T-cell (primary cell): Measurements from ENCODE around the gene CHPT1. TPM values are rescaled to one million over a fixed set of nuclear protein-coding genes. Genes with fewer than 3 reads are reported as not detected.

Experiments used
- ATAC-seq, 4 experiments: fragments of 200-7000 bp in 3 of 4; fragments of 150-1000 bp in 1 of 4; cut with Tn5 transposase; replicated peaks in 1 of 4; 1 replicate in 3 of 4; 2 replicates in 1 of 4; pipeline ENCODE4 v1.10.0; 2021; ENCODE audit warnings: moderate library complexity in 3 of 4, mild to moderate bottlenecking in 2 of 4, moderate number of reproducible peaks in 1 of 4
- CTCF ChIA-PET, 2 donors: fragments of 300-600 bp; sonication (Branson Sonifier 250); formaldehyde crosslinking; loops; one replicate each; lab custom pipeline; 2022; ENCODE audit warnings: antibody characterized with exemption in 2 of 2; lab: Charles Lee
- POLR2A ChIA-PET, 2 donors: fragments of 300-600 bp; sonication (Branson Sonifier 250); formaldehyde crosslinking; loops; one replicate each; lab custom pipeline; 2022; ENCODE audit warnings: antibody characterized with exemption in 2 of 2; lab: Charles Lee
- DNase-seq, 35 experiments: peaks; one replicate each; pipeline versions ENCODE4 v3.0.0 to v3.0.0-alpha.2; 2013 to 2023
- H3K27ac ChIP-seq: one replicate; pipeline ENCODE4 v1.5.1; 2013; ENCODE audit warnings: low read length
- H3K27me3 ChIP-seq, 2 experiments: replicated peaks in 1 of 2; 1 replicate in 1 of 2; 2 replicates in 1 of 2; pipeline versions ENCODE4 v1.6.1 to v1.7.0; 2013; ENCODE audit warnings: low read length in 1 of 2, mixed read lengths in 1 of 2; ENCODE audit not compliant: control insufficient read depth in 2 of 2, insufficient read depth in 2 of 2; ENCODE audit errors: extremely low read depth in 1 of 2
- H3K36me3 ChIP-seq, 2 donors: 1 replicate in 1 of 2; 2 replicates in 1 of 2; pipeline versions ENCODE4 v1.6.1 to v1.7.0; 2013; ENCODE audit warnings: low read length in 1 of 2; ENCODE audit not compliant: control insufficient read depth in 2 of 2, insufficient read depth in 1 of 2; ENCODE audit errors: extremely low read depth in 1 of 2
- H3K4me1 ChIP-seq, 2 experiments: 1 replicate in 1 of 2; 2 replicates in 1 of 2; pipeline versions ENCODE4 v1.6.1 to v1.7.0; 2013; ENCODE audit warnings: low read length in 2 of 2, mixed read lengths in 1 of 2; ENCODE audit not compliant: insufficient read depth in 2 of 2, control insufficient read depth in 1 of 2; ENCODE audit errors: extremely low read depth in 1 of 2
- H3K4me3 ChIP-seq, 2 donors: 1 replicate in 1 of 2; 2 replicates in 1 of 2; pipeline versions ENCODE4 v1.5.1 to v1.7.0; 2013; ENCODE audit warnings: mild to moderate bottlenecking in 2 of 2, low read length in 1 of 2, moderate library complexity in 1 of 2; ENCODE audit not compliant: control insufficient read depth in 1 of 2; ENCODE audit errors: extremely low read depth in 1 of 2
- H3K9me3 ChIP-seq: 2 replicates; pipeline ENCODE4 v1.7.0; 2013
- H3K27ac Mint-ChIP-seq, 2 donors: one replicate each; pipeline ENCODE4 v1.8.0; 2020 to 2021; ENCODE audit warnings: mild to moderate bottlenecking in 2 of 2, mixed read lengths in 2 of 2
- H3K27me3 Mint-ChIP-seq, 2 donors: one replicate each; pipeline ENCODE4 v1.8.0; 2021 to 2022; ENCODE audit warnings: mixed read lengths in 2 of 2
- H3K36me3 Mint-ChIP-seq: one replicate; pipeline ENCODE4 v1.8.0; 2021; ENCODE audit warnings: mixed read lengths
- H3K4me1 Mint-ChIP-seq, 3 donors: one replicate each; pipeline ENCODE4 v1.8.0; 2020 to 2022; ENCODE audit warnings: mixed read lengths in 3 of 3, mild to moderate bottlenecking in 1 of 3
- H3K4me3 Mint-ChIP-seq, 3 donors: one replicate each; pipeline ENCODE4 v1.8.0; 2020 to 2022; ENCODE audit warnings: mild to moderate bottlenecking in 3 of 3, mixed read lengths in 3 of 3, moderate library complexity in 3 of 3
- H3K9me3 Mint-ChIP-seq, 3 donors: one replicate each; pipeline ENCODE4 v1.8.0; 2020 to 2022; ENCODE audit warnings: mixed read lengths in 3 of 3
- WGBS: methylation state at CpG from one replicate; pipeline ENCODE4 v1.1.5; 2013; ENCODE audit warnings: missing lambda C conversion rate; ENCODE audit not compliant: insufficient coverage; 5-methylcytosine and 5-hydroxymethylcytosine counted together
- total RNA-seq, 35 experiments: library from RNA in 6 of 35; stranded (reverse) in 6 of 35; fragments of 120-200 nt in 1 of 35; gene quantifications; one replicate each; pipeline versions ENCODE4 v1.2.1 to v1.2.4 and lab custom pipeline; 2013 to 2026

Gene CHPT1
- total RNA-seq, 5 donors from 2014 or later (not counting 1 experiment from before 2014, with no cell fraction given), result 9.8 to 13.8 (median 11.9) TPM

DNA sequence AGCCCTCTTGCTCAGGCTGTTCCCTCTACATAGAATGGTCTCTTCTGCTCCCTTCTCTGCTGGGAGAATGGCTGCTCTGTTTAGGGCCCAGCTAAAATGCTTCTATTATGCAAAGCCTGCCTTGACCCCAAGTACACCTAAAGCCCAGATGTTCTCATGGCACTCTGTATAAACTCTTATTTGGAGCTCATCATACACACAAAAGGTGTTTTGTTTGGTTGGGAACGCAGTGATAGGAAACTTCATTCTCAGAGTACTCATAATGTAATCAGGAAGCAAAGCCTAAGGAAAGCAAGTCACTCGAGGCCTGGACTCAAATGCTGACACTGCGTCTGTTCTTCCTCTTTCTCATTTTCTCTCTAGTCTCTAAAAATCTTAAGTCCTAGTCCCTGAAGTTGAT is 80.0 kb downstream of the CHPT1 start:
- peaks cover 2 to 13% (median 10%) of the 10 kb centered on the region in 3 donors for H3K4me1 Mint-ChIP-seq
- H3K9me3 Mint-ChIP-seq, result no peaks in the 10 kb centered on the region
- no peaks in the 10 kb centered on the region for H3K9me3 ChIP-seq
- ATAC-seq (no peak), DNase-seq (no peak)
- H3K27me3 Mint-ChIP-seq, result no peaks in the 10 kb centered on the region
- POLR2A ChIA-PET, result no interaction called here
- peak overlapping the region in 1 of 2 donors; percentile 35 for H3K27ac Mint-ChIP-seq
- H3K4me3 ChIP-seq, result no peak overlapping the region
- H3K36me3 Mint-ChIP-seq, result peaks cover 16% of the 10 kb centered on the region
- H3K4me1 ChIP-seq, result no peaks in the 10 kb centered on the region
- H3K4me3 Mint-ChIP-seq, result no peak overlapping the region
- CTCF ChIA-PET, result interaction anchor here (0.6 to 3.2 kb wide), 6 partner anchors 16 to 144 kb away, joined by 3 to 16 read pairs (median 4); no protein-coding TSS in a partner anchor
- H3K27me3 ChIP-seq, result no peaks in the 10 kb centered on the region
- no peak overlapping the region for H3K27ac ChIP-seq
- peaks cover 8 to 35% of the 10 kb centered on the region in 2 donors for H3K36me3 ChIP-seq
- no CpG with 5 or more reads among the region's 3 CpGs for WGBS

DNA sequence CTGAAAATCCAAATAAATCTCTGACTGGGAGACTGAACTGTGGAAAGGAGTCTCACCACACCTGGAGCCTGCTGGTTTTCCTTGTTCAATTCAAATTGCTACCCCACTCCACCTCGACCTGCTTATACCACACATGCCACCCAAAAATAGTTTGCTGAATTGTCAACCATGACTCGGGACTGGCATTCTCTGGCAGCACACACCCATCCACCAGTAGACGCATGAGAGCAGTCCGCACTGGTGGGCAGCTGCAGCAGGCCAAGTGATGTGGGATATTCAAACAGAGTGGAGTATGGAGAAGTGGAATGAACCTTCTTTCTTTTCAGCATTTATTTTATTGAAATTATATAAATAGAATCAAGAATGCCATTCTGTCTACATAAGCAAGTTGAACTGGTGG is 80.5 kb downstream of the CHPT1 start:
- Histone ChIP-seq H3K9me3 (no peaks in the 10 kb centered on the region), H3K4me1 (no peaks in the 10 kb centered on the region), H3K27ac (no peak overlapping the region), H3K36me3 (peaks cover 8 to 38% of the 10 kb centered on the region in 2 donors), H3K4me3 (no peak overlapping the region), H3K27me3 (no peaks in the 10 kb centered on the region)
- no peaks in the 10 kb centered on the region for H3K27me3 Mint-ChIP-seq
- CTCF ChIA-PET, result interaction anchor here (0.6 to 3.2 kb wide), 7 partner anchors 16 to 275 kb away, joined by 3 to 16 read pairs (median 4); no protein-coding TSS in a partner anchor
- H3K4me1 Mint-ChIP-seq, result peaks cover 2 to 13% (median 13%) of the 10 kb centered on the region in 3 donors
- H3K36me3 Mint-ChIP-seq, result peaks cover 19% of the 10 kb centered on the region
- ATAC-seq (no peak), DNase-seq (no peak)
- no peaks in the 10 kb centered on the region for H3K9me3 Mint-ChIP-seq
- H3K27ac Mint-ChIP-seq, result peak overlapping the region in 1 of 2 donors; percentile 18
- WGBS, result no CpG with 5 or more reads among the region's 4 CpGs
- no peak overlapping the region for H3K4me3 Mint-ChIP-seq
- POLR2A ChIA-PET, result no interaction called here

Other genes with a start within 250 kb of the CHPT1 start
- not detected for gene SPIC, start 222.3 kb upstream of the CHPT1 start, total RNA-seq
- not detected for gene MYBPC1, start 102.7 kb upstream of the CHPT1 start, total RNA-seq
- under 1 TPM; 0.26 to 0.95 (median 0.69) TPM for gene SYCP3, start 41.8 kb downstream of the CHPT1 start, total RNA-seq
- 10 to 100 TPM; 44.9 to 66.8 (median 57.0) TPM for gene GNPTAB, start 133.3 kb downstream of the CHPT1 start, total RNA-seq
- 1 to 10 TPM; 1.4 to 3.8 (median 1.9) TPM for gene DRAM1, start 179.9 kb downstream of the CHPT1 start, total RNA-seq